GM18951 (cell line): Measurements from ENCODE around the gene REC114.

Experiments
- POLR2A ChIP-seq: IDR thresholded peaks from 4 replicates; pipeline ENCODE4 v1.6.1; 2011; ENCODE audit warnings: mild to moderate bottlenecking; ENCODE audit not compliant: insufficient read length, insufficient read depth; ENCODE audit errors: extremely low read depth
- in situ Hi-C: fragments of 300-500 bp; cut with MboI; formaldehyde crosslinking; loops from one replicate; pipeline ENCODE4 v1.12.0; 2022; ENCODE audit warnings: low sequenced_read_pairs, mixed read lengths, inconsistent platforms; ENCODE audit not compliant: unreplicated experiment

REC114 gene

DNA sequence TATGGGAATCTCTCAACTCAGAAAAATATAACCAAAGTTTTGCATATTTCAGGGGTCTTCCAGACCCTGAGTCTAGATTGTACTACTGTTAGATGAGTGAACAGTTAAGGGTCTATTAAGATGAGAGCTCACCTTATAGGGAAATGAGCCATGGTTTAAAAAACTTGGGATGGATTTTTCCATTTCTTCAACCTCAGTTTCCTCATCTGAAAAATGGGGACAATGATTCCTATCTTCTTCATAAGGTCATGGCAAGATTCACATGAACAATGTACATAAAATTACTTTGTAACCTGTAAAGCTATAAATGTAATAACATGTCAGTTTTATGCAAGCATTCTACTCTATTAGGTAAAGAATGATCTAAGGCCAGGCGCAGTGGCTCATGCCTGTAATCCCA, 161.5 kb downstream of the REC114 start:
- in situ Hi-C loops, result no loop called here
- no peak for TF ChIP-seq POLR2A

DNA sequence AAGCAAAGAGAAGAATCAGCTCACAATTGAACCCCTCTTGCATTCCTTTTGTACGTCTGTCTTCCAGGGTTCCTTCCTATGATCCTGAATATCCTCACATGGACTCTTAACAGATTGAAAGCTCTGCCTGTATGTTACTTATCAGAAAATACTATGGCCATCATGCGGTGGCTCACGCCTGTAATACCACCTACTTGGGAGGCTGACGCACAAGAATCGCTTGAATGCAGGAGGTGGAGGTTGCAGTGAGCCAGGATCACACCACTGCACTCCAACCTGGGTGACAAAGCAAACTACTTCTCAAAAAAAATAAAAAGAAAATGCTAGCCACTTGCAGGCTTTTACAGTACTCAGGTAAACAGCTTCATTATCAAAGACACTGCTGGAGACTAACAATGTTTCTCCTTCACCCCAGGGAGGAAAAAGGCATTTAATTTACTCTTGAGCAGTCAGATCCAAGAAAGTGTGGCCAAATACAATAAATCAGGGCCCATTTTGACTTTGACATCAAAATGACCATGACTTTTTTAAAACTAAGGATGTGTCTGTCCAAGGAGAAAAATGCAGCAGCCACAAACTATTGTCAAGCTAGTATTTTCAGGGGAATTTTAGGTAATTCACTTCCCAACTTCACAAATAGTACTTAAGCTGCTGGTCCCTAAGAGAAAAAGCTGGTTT, 162.9 kb downstream of the REC114 start:
- no peak for TF ChIP-seq POLR2A
- in situ Hi-C loops, result no loop called here

DNA sequence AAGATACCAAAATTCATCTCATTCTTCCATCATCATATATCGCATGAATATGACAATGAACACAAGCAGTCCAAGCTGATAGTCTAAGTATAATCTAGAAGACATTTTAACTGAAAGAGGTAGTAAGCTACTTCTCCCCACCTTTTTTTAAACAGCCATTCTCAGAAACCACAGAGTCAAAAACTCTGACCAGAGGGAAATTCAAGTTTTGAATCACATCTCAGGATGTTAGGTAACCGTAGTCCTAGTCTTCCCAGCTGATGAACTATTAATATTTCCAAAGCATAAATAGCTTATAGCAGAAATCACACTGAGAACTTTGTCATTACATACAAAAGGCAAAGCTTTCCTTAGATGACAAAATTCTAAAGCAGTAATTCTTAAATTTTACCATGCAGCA, 164.4 kb downstream of the REC114 start:
- TF ChIP-seq POLR2A, result no peak
- in situ Hi-C loops, result no loop called here

DNA sequence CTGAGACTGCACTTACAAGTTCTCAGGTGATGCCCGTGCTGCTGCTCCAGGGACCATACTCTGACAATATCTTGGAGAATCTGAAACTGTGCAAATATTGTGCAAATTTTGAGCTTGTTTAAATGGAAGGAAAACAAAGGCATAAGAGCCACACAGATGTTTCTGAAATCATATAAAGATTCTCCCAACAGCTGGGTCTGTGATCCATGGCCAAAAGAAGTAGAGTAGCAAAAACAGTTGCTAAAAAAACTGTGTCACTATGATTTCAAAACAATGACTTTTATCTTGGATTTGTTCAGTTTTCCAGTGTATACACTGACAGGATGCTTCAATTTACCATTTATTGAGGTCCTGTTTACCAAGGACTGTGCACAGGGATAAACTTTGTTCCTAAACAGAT, 164.9 kb downstream of the REC114 start:
- no peak for TF ChIP-seq POLR2A
- in situ Hi-C loops, result no loop called here

DNA sequence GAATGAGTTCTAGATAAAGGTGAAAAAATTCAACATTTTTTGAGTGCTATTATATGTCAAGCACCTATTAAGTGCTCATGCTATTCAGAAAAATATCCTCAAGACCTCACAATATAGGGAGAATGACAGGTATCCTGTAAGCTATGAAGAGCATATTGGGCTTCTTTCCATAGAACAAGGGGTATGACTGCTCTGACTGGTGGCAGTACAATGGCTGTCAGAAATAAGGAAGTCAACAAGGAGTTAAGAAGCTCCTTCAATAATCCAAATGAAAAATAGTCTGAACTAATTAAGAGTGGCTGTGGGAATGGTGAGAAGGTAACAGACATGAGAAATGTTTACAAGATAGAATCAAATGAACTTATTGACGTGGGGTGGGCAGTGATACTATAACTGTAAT, 165.5 kb downstream of the REC114 start:
- no peak for TF ChIP-seq POLR2A
- in situ Hi-C loops, result no loop called here

DNA sequence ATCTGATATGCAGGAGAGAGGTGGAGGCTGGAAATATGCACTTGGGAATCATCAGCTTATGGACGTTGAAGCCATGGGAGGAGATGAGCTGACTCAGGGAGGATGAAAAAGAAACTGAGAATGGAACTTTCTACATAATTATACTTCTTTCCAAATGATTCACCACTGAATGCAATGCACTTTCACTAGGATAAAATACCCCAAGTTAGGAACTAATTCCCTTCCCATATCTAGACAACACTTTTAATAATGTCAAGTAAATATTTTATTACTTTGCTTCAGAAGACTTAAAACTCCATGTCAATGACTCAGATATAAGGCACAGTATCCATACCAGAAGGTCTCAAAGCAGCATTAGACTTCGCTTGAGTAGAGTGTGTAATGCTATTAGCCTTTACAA, 166.0 kb downstream of the REC114 start:
- in situ Hi-C loops, result no loop called here

More for the DNA sequence above, 166.0 kb downstream of the REC114 start:
- TF ChIP-seq POLR2A, result no peak
